NB4 (cell line): ENCODE measurements around the gene EXOSC3.
"Not testable (repeated sequence)": the region's sequence is repeated elsewhere in the genome, so short reads cannot be mapped to it uniquely, and the experiment has no call there.

Experiments used
- DNase-seq: peaks from one replicate; pipeline ENCODE4 v3.0.0; 2010; ENCODE audit warnings: low read depth
- H3K4me3 ChIP-seq: one replicate; pipeline ENCODE4 v1.5.1; 2011; ENCODE audit warnings: mild to moderate bottlenecking, low read depth, low read length, moderate library complexity
- CTCF ChIP-seq: IDR thresholded peaks from one replicate; pipeline ENCODE4 v1.5.1; 2012; ENCODE audit warnings: low read depth, low read length
- MAX ChIP-seq: IDR thresholded peaks from 2 replicates; pipeline ENCODE4 v1.6.1; 2011; ENCODE audit warnings: low read depth, low read length
- MYC ChIP-seq: IDR thresholded peaks from 2 replicates; pipeline ENCODE4 v1.6.1; 2011; ENCODE audit warnings: low read depth, low read length
- POLR2A ChIP-seq: IDR thresholded peaks from 2 replicates; pipeline ENCODE4 v1.6.1; 2011; ENCODE audit warnings: mild to moderate bottlenecking; ENCODE audit not compliant: insufficient read length; ENCODE audit errors: extremely low read depth

EXOSC3 gene

GRCh38 chr9:37760416-37761161, 24.3 kb downstream of the EXOSC3 start:
- no peak overlapping the region for H3K4me3 ChIP-seq
- no peak for DNase-seq
- no peak for TF ChIP-seq CTCF
- no peak for TF ChIP-seq MYC
- no peak for TF ChIP-seq MAX
- no peak for TF ChIP-seq POLR2A

- DNase-seq: no peak
- H3K4me3 ChIP-seq: no peak overlapping the region
- TF ChIP-seq MYC (no peak), CTCF (no peak), POLR2A (no peak), MAX (no peak)
These were observed 26.1 kb downstream of the EXOSC3 start for GRCh38 chr9:37758747-37759146.

DNA sequence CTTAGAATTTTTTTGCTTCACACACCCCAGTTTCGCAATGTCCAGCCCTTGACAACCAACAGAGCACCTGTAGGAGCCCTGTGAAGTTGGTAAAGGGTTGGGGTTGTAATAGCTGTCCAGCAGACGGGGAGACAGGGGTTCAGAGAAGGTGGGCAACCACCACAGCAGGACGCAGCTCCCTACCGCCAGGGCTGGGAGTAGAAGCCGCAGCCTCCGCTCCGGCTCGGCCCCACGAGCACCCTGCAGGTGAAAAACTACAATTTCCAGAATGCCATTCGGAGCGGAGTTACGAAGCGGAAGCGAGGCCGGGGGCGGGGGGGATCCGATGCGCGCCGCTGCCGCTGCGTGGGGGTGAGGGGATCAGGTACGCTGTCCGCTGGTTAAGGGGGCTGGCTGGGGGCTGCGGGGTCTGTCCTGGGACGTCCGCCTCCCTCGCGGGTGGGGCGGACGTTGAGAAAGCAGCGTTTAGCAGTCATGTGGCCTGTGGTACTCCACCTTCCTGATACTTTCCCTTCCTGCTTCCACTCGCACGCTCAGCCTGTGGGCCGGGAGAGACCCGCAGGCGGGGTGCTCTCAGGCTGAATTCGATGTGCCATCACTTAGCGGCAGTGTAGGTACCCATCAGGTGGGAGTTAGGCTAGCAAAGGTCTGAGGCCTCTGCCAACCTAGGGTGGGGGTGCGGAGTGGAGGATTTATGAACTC, 31.2 kb downstream of the EXOSC3 start, which contains the start of gene TRMT10B:
TRMT10B (plus strand) TSS at position 317 of the 702 bp plus-strand sequence. CDS start 8,127 bp downstream, outside the sequence.
- peak within 1 kb of the TSS; percentile 87 for H3K4me3 ChIP-seq
- TF ChIP-seq MAX (peak; percentile 46), CTCF (no peak), POLR2A (no peak), MYC (peak; percentile 70)
- DNase-seq: peak; percentile 79

DNA sequence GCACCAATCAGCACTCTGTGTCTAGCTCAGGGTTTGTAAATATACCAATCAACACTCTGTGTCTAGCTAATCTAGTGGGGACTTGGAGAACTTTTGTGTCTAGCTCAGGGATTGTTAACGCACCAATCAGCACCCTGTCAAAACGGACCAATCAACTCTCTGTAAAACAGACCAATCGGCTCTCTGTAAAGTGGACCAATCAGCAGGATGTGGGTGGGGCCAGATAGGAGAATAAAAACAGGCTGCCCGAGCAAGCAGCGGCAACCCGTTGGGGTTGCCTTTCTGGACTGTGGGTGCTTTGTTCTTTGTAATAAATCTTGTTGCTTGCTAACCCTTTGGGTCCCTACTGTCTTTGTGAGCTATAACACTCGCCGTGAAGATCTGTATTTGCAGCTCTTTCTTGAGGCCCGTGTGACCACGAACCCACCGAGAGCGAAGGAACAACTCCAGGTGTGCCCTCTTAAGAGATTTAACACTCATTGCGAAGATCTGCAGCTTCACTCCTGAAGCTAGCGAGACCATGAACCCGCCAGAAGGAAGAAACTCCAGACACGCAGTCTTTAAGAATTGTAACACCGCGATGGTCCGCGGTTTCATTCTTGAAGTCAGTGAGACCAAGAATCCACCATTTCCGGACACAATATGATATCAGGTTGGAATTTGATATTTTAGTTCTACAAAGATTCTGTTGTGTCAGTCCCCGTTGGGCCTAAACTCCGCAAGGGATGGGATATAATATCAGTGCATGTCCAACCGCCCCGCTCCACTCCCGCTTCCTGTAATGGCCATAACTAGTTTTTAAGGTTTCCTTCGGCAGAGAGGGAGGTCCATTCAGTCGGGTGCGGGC, 32.0 kb downstream of the EXOSC3 start:
- DNase-seq: no peak
- TF ChIP-seq CTCF (no peak), MAX (no peak), MYC (no peak), POLR2A (no peak)
- H3K4me3 ChIP-seq: peak overlapping the region; percentile 87

DNA sequence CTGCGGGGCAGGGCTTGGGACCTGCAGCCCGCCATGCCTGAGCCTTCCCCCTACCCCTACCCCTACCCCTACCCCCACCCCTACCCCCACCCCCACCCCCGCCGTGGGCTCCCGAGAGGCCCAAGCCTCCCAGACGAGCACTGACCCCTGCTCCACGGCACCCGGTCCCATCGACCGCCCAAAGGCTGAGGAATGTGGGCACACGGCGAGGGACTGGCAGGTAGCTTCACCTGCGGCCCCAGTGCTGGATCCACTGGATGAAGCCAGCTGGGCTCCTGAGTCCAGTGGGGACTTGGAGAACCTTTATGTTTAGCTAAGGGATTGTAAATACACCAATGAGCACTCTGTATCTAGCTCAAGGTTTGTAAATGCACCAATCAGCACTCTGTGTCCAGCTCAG, 32.8 kb downstream of the EXOSC3 start:
- H3K4me3 ChIP-seq, DNase-seq: not testable (repeated sequence)

DNA sequence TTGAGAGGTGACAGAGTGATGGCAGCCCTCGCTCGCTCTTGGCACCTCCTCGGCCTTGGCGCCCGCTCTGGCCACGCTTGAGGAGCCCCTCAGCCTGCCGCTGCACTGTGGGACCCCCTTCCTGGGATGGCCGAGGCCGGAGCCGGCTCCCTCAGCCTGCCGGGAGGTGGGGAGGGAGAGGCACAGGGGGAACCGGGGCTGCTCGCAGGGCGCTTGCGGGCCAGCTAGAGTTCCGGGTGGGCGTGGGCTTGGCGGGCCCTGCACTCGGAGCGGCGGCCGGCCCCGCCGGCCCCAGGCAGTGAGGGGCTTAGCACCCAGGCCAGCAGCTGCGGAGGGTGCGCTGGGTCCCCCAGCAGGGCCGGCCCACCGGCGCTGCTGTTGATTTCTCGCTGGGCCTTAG, 33.2 kb downstream of the EXOSC3 start:
- H3K4me3 ChIP-seq, DNase-seq: not testable (repeated sequence)

DNA sequence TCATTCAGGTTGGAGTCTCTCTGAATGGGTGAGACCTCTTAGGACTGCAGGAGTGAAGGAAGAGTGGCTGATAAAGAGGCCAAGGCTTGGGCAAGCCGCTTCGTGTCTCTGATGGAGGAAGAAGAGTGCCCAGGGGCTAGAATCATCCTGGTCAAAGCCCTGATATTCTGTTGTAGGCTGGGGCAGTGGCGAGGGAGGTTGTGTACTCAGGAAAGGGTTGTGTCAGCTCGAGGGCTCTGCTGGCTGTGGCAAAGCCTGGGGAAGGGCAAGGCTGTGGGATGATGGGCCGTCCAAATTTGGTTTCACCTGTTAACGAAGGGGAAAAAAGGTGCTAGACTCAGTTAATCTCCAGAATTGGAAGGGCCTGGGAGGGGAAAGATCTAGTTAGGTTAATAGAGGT, 33.7 kb downstream of the EXOSC3 start:
- DNase-seq: no peak
- no peak overlapping the region for H3K4me3 ChIP-seq
- TF ChIP-seq CTCF (no peak), MAX (no peak), POLR2A (no peak), MYC (no peak)
